Small intestine (tissue), 16 donors: ENCODE results near the gene HECTD4. TPM values are rescaled to one million over a fixed set of nuclear protein-coding genes. Genes with fewer than 3 reads are reported as not detected.

Source experiments
- DNase-seq, 2 donors: peaks; one replicate each; pipeline versions ENCODE4 v3.0.0 to v3.0.0-alpha.2; 2013
- FAIRE-seq: peaks from 2 replicates; lab custom pipeline; 2012; peaks lifted over from hg19 to GRCh38; lab: Jason Lieb, UNC
- H3K27ac ChIP-seq, 3 donors: one replicate each; pipeline ENCODE4 v1.5.1; 2013; ENCODE audit warnings: low read length in 2 of 3, mild to moderate bottlenecking in 2 of 3, control low read depth in 1 of 3, inconsistent platforms in 1 of 3, low read depth in 1 of 3, moderate library complexity in 1 of 3
- H3K27me3 ChIP-seq, 3 donors: one replicate each; pipeline ENCODE4 v1.6.1; 2013; ENCODE audit warnings: low read length in 3 of 3, inconsistent platforms in 1 of 3; ENCODE audit not compliant: control insufficient read depth in 3 of 3, insufficient read depth in 3 of 3
- H3K36me3 ChIP-seq, 3 donors: one replicate each; pipeline ENCODE4 v1.6.1; 2013; ENCODE audit warnings: low read length in 3 of 3, inconsistent platforms in 1 of 3, low read depth in 1 of 3, mild to moderate bottlenecking in 1 of 3, moderate library complexity in 1 of 3; ENCODE audit not compliant: control insufficient read depth in 3 of 3, insufficient read depth in 2 of 3
- H3K4me1 ChIP-seq, 3 donors: one replicate each; pipeline ENCODE4 v1.6.1; 2013; ENCODE audit warnings: low read length in 2 of 3, inconsistent platforms in 1 of 3, low read depth in 1 of 3, mild to moderate bottlenecking in 1 of 3, moderate library complexity in 1 of 3; ENCODE audit not compliant: control insufficient read depth in 3 of 3, insufficient read depth in 2 of 3
- H3K4me3 ChIP-seq, 3 donors: one replicate each; pipeline ENCODE4 v1.5.1; 2013; ENCODE audit warnings: low read length in 3 of 3, control low read depth in 1 of 3, inconsistent platforms in 1 of 3, low read depth in 1 of 3, mild to moderate bottlenecking in 1 of 3, moderate library complexity in 1 of 3
- H3K9me3 ChIP-seq, 2 donors: one replicate each; pipeline ENCODE4 v1.6.1; 2013; ENCODE audit warnings: low read depth in 1 of 2, low read length in 1 of 2; ENCODE audit not compliant: control insufficient read depth in 2 of 2, insufficient read depth in 1 of 2
- WGBS, 3 donors: extraction: QIAGEN DNeasy Blood & Tissue Kit; methylation state at CpG; one replicate each; pipeline ENCODE4 v1.1.7; 2013; 5-methylcytosine and 5-hydroxymethylcytosine counted together
- long read RNA-seq, 10 donors: transcript quantifications; one replicate each; lab custom pipeline, GENCODE V29; 2026
- polyA plus RNA-seq, 4 donors: library from polyadenylated mRNA; stranded (reverse) in 3 of 4; unstranded in 1 of 4; fragments of 200-250 nt in 3 of 4; fragments of 120-200 nt in 1 of 4; gene quantifications; one replicate each; pipeline versions ENCODE4 v1.2.1 to v1.2.3, GENCODE V29; 2013
- donor health status: healthy with polysubstance abuse.
- donor health status: control.
- donor health status: control.
- donor health status: Bipolar disorder and iron deficiency.
- donor health status: healthy.

HECTD4 gene
- polyA plus RNA-seq, result 10 to 100 TPM in 3 of 4 donors, 1 to 10 TPM in 1; 6.1 to 33.4 (median 11.4) TPM
- long read RNA-seq, donor 1, result 0 reads
- long read RNA-seq, donor 2, result 0 reads
- long read RNA-seq, donor 3, result 0 reads
- long read RNA-seq, donor 4, result 0 reads
- long read RNA-seq, donor 5, result 0 reads
- long read RNA-seq, donor 6, result 0 reads
- long read RNA-seq, donor 7, result 0 reads
- long read RNA-seq, donor 8, result 0 reads
- long read RNA-seq, donor 9, result 0 reads
- long read RNA-seq, donor 10, result 0 reads

- H3K4me1 ChIP-seq, result peaks cover 0 to 6% (median 2%) of the 10 kb centered on the region in 3 donors
- peak; percentile 90 to 96 for DNase-seq
- H3K4me3 ChIP-seq, result peak within 1 kb of the TSS; percentile 68 to 91 (median 73)
- H3K27me3 ChIP-seq, result no peaks in the 10 kb centered on the region
- H3K27ac ChIP-seq, result peak within 1 kb of the TSS; percentile 59 to 77 (median 75)
- H3K36me3 ChIP-seq, result peaks cover 0 to 2% (median 0%) of the 10 kb centered on the region in 3 donors
- WGBS, 3 donors, result 0 to 41% (median 11%) methylated on average over 21 to 106 of the region's 106 CpGs
- FAIRE-seq, result no peak
- no peaks in the 10 kb centered on the region for H3K9me3 ChIP-seq
Measured at GRCh38 chr12:112381883-112382796, at the start of gene HECTD4. Gene HECTD4, minus strand, starts transcription at chr12:112382431. Its CDS starts 303 bp downstream, at chr12:112382128.

- FAIRE-seq (no peak), DNase-seq (no peak)
- 74 to 90% (median 90%) methylated on average over 3 of the region's 3 CpGs for WGBS, 3 donors
- Histone ChIP-seq H3K4me1 (no peaks in the 10 kb centered on the region), H3K27me3 (no peaks in the 10 kb centered on the region), H3K4me3 (no peak overlapping the region), H3K36me3 (peaks cover 0 to 5% (median 2%) of the 10 kb centered on the region in 3 donors), H3K27ac (no peak overlapping the region), H3K9me3 (no peaks in the 10 kb centered on the region)
Measured at GRCh38 chr12:112431965-112432364, 49.7 kb upstream of the HECTD4 start.

GRCh38 chr12:112430929-112431328, 48.7 kb upstream of the HECTD4 start:
- DNase-seq (no peak), FAIRE-seq (no peak)
- 79 to 86% (median 84%) methylated on average over 5 of the region's 5 CpGs for WGBS, 3 donors
- Histone ChIP-seq H3K4me3 (no peak overlapping the region), H3K27me3 (no peaks in the 10 kb centered on the region), H3K27ac (no peak overlapping the region), H3K4me1 (no peaks in the 10 kb centered on the region), H3K36me3 (peaks cover 0 to 7% (median 2%) of the 10 kb centered on the region in 3 donors), H3K9me3 (no peaks in the 10 kb centered on the region)

GRCh38 chr12:112427760-112428159, 45.5 kb upstream of the HECTD4 start:
- Histone ChIP-seq H3K4me3 (no peak overlapping the region), H3K4me1 (peaks cover 0 to 3% (median 0%) of the 10 kb centered on the region in 3 donors), H3K27me3 (no peaks in the 10 kb centered on the region), H3K9me3 (no peaks in the 10 kb centered on the region), H3K36me3 (peaks cover 0 to 7% (median 2%) of the 10 kb centered on the region in 3 donors), H3K27ac (no peak overlapping the region)
- WGBS, 3 donors, result 98% methylated on average over 2 of the region's 2 CpGs
- no peak for DNase-seq
- FAIRE-seq, result no peak

GRCh38 chr12:112425582-112426382, 43.6 kb upstream of the HECTD4 start:
- H3K36me3 ChIP-seq, result peaks cover 0 to 7% (median 2%) of the 10 kb centered on the region in 3 donors
- H3K9me3 ChIP-seq, result no peaks in the 10 kb centered on the region
- H3K4me1 ChIP-seq, result peaks cover 0 to 5% (median under 1%) of the 10 kb centered on the region in 3 donors
- DNase-seq (no peak), FAIRE-seq (no peak)
- no peak overlapping the region for H3K27ac ChIP-seq
- H3K4me3 ChIP-seq, result no peak overlapping the region
- no peaks in the 10 kb centered on the region for H3K27me3 ChIP-seq
- 86 to 94% (median 93%) methylated on average over 7 of the region's 7 CpGs for WGBS, 3 donors

- FAIRE-seq (no peak), DNase-seq (no peak)
- H3K9me3 ChIP-seq, result no peaks in the 10 kb centered on the region
- H3K27ac ChIP-seq, result no peak overlapping the region
- no peaks in the 10 kb centered on the region for H3K27me3 ChIP-seq
- peaks cover 0 to 10% (median 3%) of the 10 kb centered on the region in 3 donors for H3K4me1 ChIP-seq
- no peak overlapping the region for H3K4me3 ChIP-seq
- peaks cover 0 to 5% (median 0%) of the 10 kb centered on the region in 3 donors for H3K36me3 ChIP-seq
- WGBS, 3 donors, result 90 to 95% (median 92%) methylated on average over 3 of the region's 3 CpGs
Measured at GRCh38 chr12:112424126-112424525, 41.9 kb upstream of the HECTD4 start.

- FAIRE-seq (no peak), DNase-seq (no peak)
- Histone ChIP-seq H3K4me3 (no peak overlapping the region), H3K27me3 (no peaks in the 10 kb centered on the region), H3K36me3 (peaks cover 0 to 5% (median 0%) of the 10 kb centered on the region in 3 donors), H3K27ac (no peak overlapping the region), H3K4me1 (peaks cover 0 to 10% (median 3%) of the 10 kb centered on the region in 3 donors), H3K9me3 (no peaks in the 10 kb centered on the region)
- WGBS, 3 donors, result 60 to 69% (median 68%) methylated on average over 5 of the region's 5 CpGs
Measured at GRCh38 chr12:112422531-112422930, 40.3 kb upstream of the HECTD4 start.

- no peak for DNase-seq
- WGBS, 3 donors, result 92 to 100% (median 95%) methylated on average over 1 of the region's 1 CpG
- Histone ChIP-seq H3K9me3 (no peaks in the 10 kb centered on the region), H3K27me3 (no peaks in the 10 kb centered on the region), H3K4me1 (peaks cover 0 to 10% (median 3%) of the 10 kb centered on the region in 3 donors), H3K36me3 (peaks cover 0 to 5% (median 0%) of the 10 kb centered on the region in 3 donors), H3K4me3 (no peak overlapping the region), H3K27ac (no peak overlapping the region)
- FAIRE-seq, result no peak
Measured at GRCh38 chr12:112421363-112421762, 39.1 kb upstream of the HECTD4 start.
